PC-3 (cell line): ENCODE data around the gene BRCC3. TPM values are rescaled to one million over a fixed set of nuclear protein-coding genes. Genes with fewer than 3 reads are reported as not detected.

Experiments used
- ATAC-seq: fragments of 200-7000 bp; cut with Tn5 transposase; 2 replicates; pipeline ENCODE4 v1.9.1; 2020; ENCODE audit warnings: mild to moderate bottlenecking, moderate library complexity
- BruUV-seq: library from RNA; stranded (reverse); fragments of 400-500 nt; replicated peaks from 2 replicates; lab custom pipeline; 2021; lab: Mats Ljungman, UMichigan
- CTCF ChIA-PET: fragments of 300-600 bp; sonication (Branson Sonifier 250); formaldehyde crosslinking; loops from one replicate; lab custom pipeline; 2022; ENCODE audit warnings: antibody characterized with exemption; lab: Charles Lee
- POLR2A ChIA-PET: fragments of 300-600 bp; sonication (Branson Sonifier 250); formaldehyde crosslinking; loops from one replicate; lab custom pipeline; 2022; ENCODE audit warnings: antibody characterized with exemption; ENCODE audit not compliant: unreplicated experiment; lab: Charles Lee
- DNase-seq: peaks from one replicate; pipeline ENCODE4 v3.0.0-alpha.2; 2015
- H2AFZ ChIP-seq: fragments of 300-600 bp; sonication (generic); 2 replicates; pipeline ENCODE4 v1.6.0; 2016; ENCODE audit warnings: antibody characterized with exemption, low read length
- H3F3A ChIP-seq: fragments of 300-600 bp; sonication (generic); one replicate; pipeline ENCODE4 v1.6.0; 2017; ENCODE audit warnings: antibody characterized with exemption, low read length, control low read depth, mild to moderate bottlenecking; ENCODE audit not compliant: unreplicated experiment
- H3K27ac ChIP-seq: fragments of 300-600 bp; sonication (generic); 2 replicates; pipeline ENCODE4 v1.5.1; 2016; ENCODE audit warnings: mild to moderate bottlenecking, low read length
- H3K27me3 ChIP-seq: fragments of 300-600 bp; sonication (generic); 2 replicates; pipeline ENCODE4 v1.6.1; 2016; ENCODE audit warnings: low read length, mixed read lengths
- H3K36me3 ChIP-seq: fragments of 300-600 bp; sonication (generic); 2 replicates; pipeline ENCODE4 v1.6.1; 2016; ENCODE audit warnings: low read depth, mixed run types, low read length, mixed read lengths
- H3K4me1 ChIP-seq: fragments of 300-600 bp; sonication (generic); 2 replicates; pipeline ENCODE4 v1.5.1; 2016; ENCODE audit warnings: low read length; ENCODE audit not compliant: insufficient read depth
- H3K4me2 ChIP-seq: fragments of 300-600 bp; sonication (generic); 2 replicates; pipeline ENCODE4 v1.6.0; 2016; ENCODE audit warnings: low read length
- H3K4me3 ChIP-seq: fragments of 300-600 bp; sonication (generic); 2 replicates; pipeline ENCODE4 v1.5.1; 2016; ENCODE audit warnings: mild to moderate bottlenecking, low read length, mixed read lengths
- H3K79me2 ChIP-seq: fragments of 300-600 bp; sonication (generic); 2 replicates; pipeline ENCODE4 v1.6.1; 2017; ENCODE audit warnings: low read length, mixed read lengths
- H3K9ac ChIP-seq: fragments of 300-600 bp; sonication (generic); 2 replicates; pipeline ENCODE4 v1.6.0; 2016; ENCODE audit warnings: mild to moderate bottlenecking, low read length
- H3K9me2 ChIP-seq: fragments of 300-600 bp; sonication (generic); replicated peaks from 2 replicates; pipeline ENCODE4 v1.6.1; 2016; ENCODE audit warnings: mixed run types, low read length, mixed read lengths
- H3K9me3 ChIP-seq: fragments of 300-600 bp; sonication (generic); 2 replicates; pipeline ENCODE4 v1.6.1; 2016; ENCODE audit warnings: low read length, mixed read lengths
- H4K20me1 ChIP-seq: fragments of 300-600 bp; sonication (generic); 2 replicates; pipeline ENCODE4 v1.6.1; 2016; ENCODE audit warnings: low read length, mixed read lengths
- EZH2 ChIP-seq: fragments of 300-600 bp; sonication (generic); IDR thresholded peaks from one replicate; pipeline ENCODE4 v1.6.1; 2017; ENCODE audit warnings: antibody characterized with exemption, mild to moderate bottlenecking, low read length; ENCODE audit not compliant: unreplicated experiment
- EZH2phosphoT487 ChIP-seq: fragments of 300-600 bp; sonication (generic); IDR thresholded peaks from 2 replicates; pipeline ENCODE4 v1.6.1; 2018; ENCODE audit warnings: mild to moderate bottlenecking, antibody characterized with exemption, low read length, borderline replicate concordance
- intact Hi-C: fragments of 100-400 bp; cut with micrococcal nuclease; formaldehyde crosslinking; loops from 2 replicates; pipeline ENCODE4 v1.9.0; 2023
- total RNA-seq: library from RNA; depleted of rRNA; stranded (reverse); fragments of >200 nt; gene quantifications from 2 replicates; pipeline ENCODE4 v1.2.3, GENCODE V29; 2014
- TF ChIP-seq, protein P1 (sequence below): fragments of 300-600 bp; sonication (generic); conservative IDR thresholded peaks from 2 replicates; pipeline ENCODE4 v1.5.1; 2017; ENCODE audit warnings: antibody characterized with exemption, low read depth, mild to moderate bottlenecking, low read length

Gene BRCC3
- total RNA-seq, 1 experiment from 2014 or later = 19.7 TPM

DNA sequence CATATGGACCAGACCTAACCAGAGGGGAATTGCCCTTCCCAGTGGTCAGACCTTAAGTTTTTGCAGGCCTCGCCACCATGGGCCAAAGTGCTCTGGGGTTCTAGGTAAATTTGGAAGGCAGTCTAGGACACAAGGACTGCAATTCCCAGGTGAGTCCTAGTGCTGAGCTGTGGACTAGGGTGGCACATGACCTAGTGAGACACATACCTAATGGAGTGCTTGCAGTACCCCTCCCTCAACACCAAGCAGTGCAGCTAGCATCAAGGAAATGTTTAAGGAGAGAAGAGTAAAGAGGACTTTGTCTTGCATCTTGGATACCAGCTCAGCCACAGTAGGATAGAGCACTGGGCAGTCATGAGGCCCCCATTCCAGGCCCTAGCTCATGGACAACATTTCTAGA is 60.8 kb downstream of the BRCC3 start:
- BruUV-seq = no TSS peak
- POLR2A ChIA-PET = interaction anchor here (0.6 kb wide), 1 partner anchor 73 kb away, joined by 6 read pairs; no protein-coding TSS in a partner anchor
- no peak overlapping the region for H3K9ac ChIP-seq
- intact Hi-C loops = no loop called here
- no peaks in the 10 kb centered on the region for H3K27me3 ChIP-seq
- TF ChIP-seq EZH2 = no peak
- TF ChIP-seq, protein P1, sequence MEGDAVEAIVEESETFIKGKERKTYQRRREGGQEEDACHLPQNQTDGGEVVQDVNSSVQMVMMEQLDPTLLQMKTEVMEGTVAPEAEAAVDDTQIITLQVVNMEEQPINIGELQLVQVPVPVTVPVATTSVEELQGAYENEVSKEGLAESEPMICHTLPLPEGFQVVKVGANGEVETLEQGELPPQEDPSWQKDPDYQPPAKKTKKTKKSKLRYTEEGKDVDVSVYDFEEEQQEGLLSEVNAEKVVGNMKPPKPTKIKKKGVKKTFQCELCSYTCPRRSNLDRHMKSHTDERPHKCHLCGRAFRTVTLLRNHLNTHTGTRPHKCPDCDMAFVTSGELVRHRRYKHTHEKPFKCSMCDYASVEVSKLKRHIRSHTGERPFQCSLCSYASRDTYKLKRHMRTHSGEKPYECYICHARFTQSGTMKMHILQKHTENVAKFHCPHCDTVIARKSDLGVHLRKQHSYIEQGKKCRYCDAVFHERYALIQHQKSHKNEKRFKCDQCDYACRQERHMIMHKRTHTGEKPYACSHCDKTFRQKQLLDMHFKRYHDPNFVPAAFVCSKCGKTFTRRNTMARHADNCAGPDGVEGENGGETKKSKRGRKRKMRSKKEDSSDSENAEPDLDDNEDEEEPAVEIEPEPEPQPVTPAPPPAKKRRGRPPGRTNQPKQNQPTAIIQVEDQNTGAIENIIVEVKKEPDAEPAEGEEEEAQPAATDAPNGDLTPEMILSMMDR = no peak
- H3K4me3 ChIP-seq = no peak overlapping the region
- no peak overlapping the region for H3K27ac ChIP-seq
- CTCF ChIA-PET = no interaction called here
- DNase-seq = peak; percentile 6
- no peaks in the 10 kb centered on the region for H3K4me1 ChIP-seq
- no peaks in the 10 kb centered on the region for H3K9me2 ChIP-seq
- no peaks in the 10 kb centered on the region for H3K36me3 ChIP-seq
- H3K4me2 ChIP-seq = no peak overlapping the region
- H3K9me3 ChIP-seq = no peaks in the 10 kb centered on the region
- H3K79me2 ChIP-seq = no peaks in the 10 kb centered on the region
- ATAC-seq = no peak
- H3F3A ChIP-seq = no peaks in the 10 kb centered on the region
- H4K20me1 ChIP-seq = no peaks in the 10 kb centered on the region
- no peak overlapping the region for H2AFZ ChIP-seq

DNA sequence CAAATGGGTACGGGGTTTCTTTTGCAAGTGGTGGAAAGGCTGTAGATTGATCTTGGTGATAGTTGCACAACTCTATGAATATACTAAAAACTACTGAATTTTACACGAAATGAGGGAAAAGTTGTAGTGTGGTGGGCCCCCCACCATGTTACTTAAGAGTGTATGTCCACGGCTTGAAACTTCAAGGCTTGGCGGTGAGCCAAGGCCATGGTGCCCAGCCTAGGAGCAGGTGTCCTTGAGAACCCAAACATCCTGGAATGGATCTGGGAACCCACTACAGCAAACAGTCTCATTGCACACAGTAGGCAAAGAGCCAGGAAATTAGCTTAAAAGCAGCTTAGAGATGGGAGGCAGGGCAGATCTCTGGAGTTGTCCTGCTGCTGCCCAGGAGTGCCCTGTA is 62.9 kb downstream of the BRCC3 start:
- H3F3A ChIP-seq = no peaks in the 10 kb centered on the region
- no peak overlapping the region for H3K4me3 ChIP-seq
- no peaks in the 10 kb centered on the region for H3K79me2 ChIP-seq
- no peaks in the 10 kb centered on the region for H3K27me3 ChIP-seq
- no peaks in the 10 kb centered on the region for H3K9me2 ChIP-seq
- intact Hi-C loops = no loop called here
- H3K36me3 ChIP-seq = no peaks in the 10 kb centered on the region
- ChIA-PET POLR2A (no interaction called here), CTCF (no interaction called here)
- H3K27ac ChIP-seq = no peak overlapping the region
- H3K4me1 ChIP-seq = no peaks in the 10 kb centered on the region
- H2AFZ ChIP-seq = no peak overlapping the region
- H3K4me2 ChIP-seq = no peak overlapping the region
- no peaks in the 10 kb centered on the region for H3K9me3 ChIP-seq
- DNase-seq (no peak), ATAC-seq (no peak)
- H3K9ac ChIP-seq = no peak overlapping the region
- BruUV-seq = no TSS peak
- TF ChIP-seq EZH2 (no peak), EZH2phosphoT487 (no peak)
- TF ChIP-seq, protein P1 = no peak
- H4K20me1 ChIP-seq = no peaks in the 10 kb centered on the region

DNA sequence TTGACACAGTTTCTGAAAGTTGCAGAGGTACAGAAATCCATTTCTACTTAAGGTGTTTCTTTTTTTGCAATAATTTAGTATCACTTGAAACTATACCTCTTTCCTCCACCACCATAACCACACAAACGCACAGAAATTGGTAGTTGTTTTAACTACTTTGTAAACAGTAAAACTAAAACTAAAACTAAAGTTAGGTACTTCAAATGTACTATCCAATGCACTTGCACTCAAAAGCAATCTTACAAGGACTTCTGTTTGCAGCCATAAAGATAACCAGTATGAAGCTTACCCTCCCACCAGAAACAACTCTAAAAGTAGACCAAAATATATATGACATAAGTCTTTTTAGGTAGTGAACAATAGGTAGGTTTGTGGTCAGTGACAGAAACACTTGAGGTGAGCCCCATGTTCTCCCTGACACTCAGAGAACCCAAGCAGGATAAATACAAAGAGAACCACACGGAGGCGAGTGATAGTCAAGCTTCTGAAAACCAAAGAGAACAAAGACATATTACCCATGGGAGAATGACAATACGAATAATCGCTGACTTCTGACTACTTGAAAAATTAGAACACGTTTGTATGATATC is 72.7 kb downstream of the BRCC3 start:
- POLR2A ChIA-PET = no interaction called here
- Histone ChIP-seq H3K27ac (peak overlapping the region; percentile 8; the same call in 1 of the 2 replicates), H3K79me2 (no peaks in the 10 kb centered on the region), H3K4me2 (no peak overlapping the region), H3K9me2 (no peaks in the 10 kb centered on the region), H3K4me1 (peaks cover 13% of the 10 kb centered on the region; the same call in 1 of the 2 replicates), H3K36me3 (no peaks in the 10 kb centered on the region), H3K4me3 (no peak overlapping the region), H2AFZ (no peak overlapping the region), H3K27me3 (no peaks in the 10 kb centered on the region), H3K9me3 (no peaks in the 10 kb centered on the region), H3K9ac (no peak overlapping the region; the same call in 1 of the 2 replicates), H3F3A (no peaks in the 10 kb centered on the region), H4K20me1 (no peaks in the 10 kb centered on the region)
- CTCF ChIA-PET = no interaction called here
- no peak for DNase-seq
- no peak for ATAC-seq
- TF ChIP-seq EZH2phosphoT487 (no peak), EZH2 (no peak)
- TF ChIP-seq, protein P1 = no peak
- intact Hi-C loops = no loop called here
- BruUV-seq = no TSS peak
